ENCODE results near the gene GLIPR1.

Gene GLIPR1

GRCh38 chr12:75539889-75540288, 59.3 kb downstream of the GLIPR1 start:
- no peaks in the 10 kb centered on the region for H3K36me3 ChIP-seq (ENCODE audit: low read depth)
- DNase-seq (ENCODE audit: low spot score) (no peak), ATAC-seq (ENCODE audit: low read depth) (no peak)
- H3K27ac ChIP-seq (ENCODE audit: poor library complexity, severe bottlenecking): no peak overlapping the region
- no peak for TF ChIP-seq CTCF (IDR thresholded peaks at IDR 0.05; ENCODE audit: poor library complexity, severe bottlenecking)
- no peak overlapping the region for H3K4me3 ChIP-seq (ENCODE audit: severe bottlenecking)
- no peaks in the 10 kb centered on the region for H3K27me3 ChIP-seq (ENCODE audit: insufficient read depth, poor library complexity, severe bottlenecking)
- H3K9me3 ChIP-seq (ENCODE audit: severe bottlenecking): no peaks in the 10 kb centered on the region
- H3K4me1 ChIP-seq (ENCODE audit: insufficient read depth, poor library complexity, severe bottlenecking): no peaks in the 10 kb centered on the region

- DNase-seq (ENCODE audit: low spot score) (no peak), ATAC-seq (ENCODE audit: low read depth) (no peak)
Measured at GRCh38 chr12:75542942-75543341, 62.4 kb downstream of the GLIPR1 start.

GRCh38 chr12:75543529-75543928, 63.0 kb downstream of the GLIPR1 start:
- no peaks in the 10 kb centered on the region for H3K36me3 ChIP-seq (ENCODE audit: low read depth)
- ATAC-seq (ENCODE audit: low read depth): no peak
- no peaks in the 10 kb centered on the region for H3K27me3 ChIP-seq (ENCODE audit: insufficient read depth, poor library complexity, severe bottlenecking)
- no peaks in the 10 kb centered on the region for H3K4me1 ChIP-seq (ENCODE audit: insufficient read depth, poor library complexity, severe bottlenecking)
- no peak overlapping the region for H3K27ac ChIP-seq (ENCODE audit: poor library complexity, severe bottlenecking)
- H3K4me3 ChIP-seq (ENCODE audit: severe bottlenecking): no peak overlapping the region
- no peak for TF ChIP-seq CTCF (IDR thresholded peaks at IDR 0.05; ENCODE audit: poor library complexity, severe bottlenecking)
- no peak for DNase-seq (ENCODE audit: low spot score)
- no peaks in the 10 kb centered on the region for H3K9me3 ChIP-seq (ENCODE audit: severe bottlenecking)

More at GRCh38 chr12:75542942-75543341, 62.4 kb downstream of the GLIPR1 start:
- no peak for TF ChIP-seq CTCF (IDR thresholded peaks at IDR 0.05; ENCODE audit: poor library complexity, severe bottlenecking)
- Histone ChIP-seq H3K4me1 (ENCODE audit: insufficient read depth, poor library complexity, severe bottlenecking) (no peaks in the 10 kb centered on the region), H3K27ac (ENCODE audit: poor library complexity, severe bottlenecking) (no peak overlapping the region), H3K4me3 (ENCODE audit: severe bottlenecking) (no peak overlapping the region), H3K27me3 (ENCODE audit: insufficient read depth, poor library complexity, severe bottlenecking) (no peaks in the 10 kb centered on the region), H3K36me3 (ENCODE audit: low read depth) (no peaks in the 10 kb centered on the region), H3K9me3 (ENCODE audit: severe bottlenecking) (no peaks in the 10 kb centered on the region)

- Histone ChIP-seq H3K9me3 (ENCODE audit: severe bottlenecking) (no peaks in the 10 kb centered on the region), H3K4me3 (ENCODE audit: severe bottlenecking) (no peak overlapping the region), H3K4me1 (ENCODE audit: insufficient read depth, poor library complexity, severe bottlenecking) (no peaks in the 10 kb centered on the region), H3K27me3 (ENCODE audit: insufficient read depth, poor library complexity, severe bottlenecking) (no peaks in the 10 kb centered on the region), H3K27ac (ENCODE audit: poor library complexity, severe bottlenecking) (no peak overlapping the region), H3K36me3 (ENCODE audit: low read depth) (no peaks in the 10 kb centered on the region)
- TF ChIP-seq CTCF (IDR thresholded peaks at IDR 0.05; ENCODE audit: poor library complexity, severe bottlenecking): no peak
- DNase-seq (ENCODE audit: low spot score) (no peak), ATAC-seq (ENCODE audit: low read depth) (no peak)
Measured at GRCh38 chr12:75545636-75546035, 65.1 kb downstream of the GLIPR1 start.

- Histone ChIP-seq H3K9me3 (ENCODE audit: severe bottlenecking) (no peaks in the 10 kb centered on the region), H3K27ac (ENCODE audit: poor library complexity, severe bottlenecking) (no peak overlapping the region), H3K36me3 (ENCODE audit: low read depth) (no peaks in the 10 kb centered on the region), H3K4me1 (ENCODE audit: insufficient read depth, poor library complexity, severe bottlenecking) (no peaks in the 10 kb centered on the region), H3K4me3 (ENCODE audit: severe bottlenecking) (no peak overlapping the region), H3K27me3 (ENCODE audit: insufficient read depth, poor library complexity, severe bottlenecking) (no peaks in the 10 kb centered on the region)
- ATAC-seq (ENCODE audit: low read depth) (no peak), DNase-seq (ENCODE audit: low spot score) (no peak)
- TF ChIP-seq CTCF (IDR thresholded peaks at IDR 0.05; ENCODE audit: poor library complexity, severe bottlenecking): no peak
Measured at GRCh38 chr12:75548879-75549278, 68.3 kb downstream of the GLIPR1 start.

Measured in RWPE2 (cell line).